ENCODE data around the gene DCLK3.

DNA sequence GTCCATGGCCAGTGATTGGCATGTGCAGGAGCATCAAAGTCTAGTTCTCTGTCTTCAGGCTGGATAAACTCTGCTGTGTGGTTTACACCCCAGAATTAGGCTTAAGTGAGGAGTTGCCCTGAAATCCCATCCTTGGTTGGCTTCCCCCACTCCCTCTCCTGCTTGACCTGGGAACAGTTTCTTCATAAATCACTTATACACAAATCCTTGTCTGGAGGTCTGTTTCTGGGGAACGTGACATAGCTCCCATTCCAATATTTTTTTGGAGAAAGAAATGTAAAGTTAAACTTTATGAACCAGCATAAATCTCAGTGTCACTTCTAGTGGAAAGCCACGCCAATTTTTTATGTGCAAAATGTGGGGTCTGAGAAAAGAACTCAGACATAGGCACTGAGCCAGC is 98.2 kb downstream of the DCLK3 start:
- TF ChIP-seq, protein P1, sequence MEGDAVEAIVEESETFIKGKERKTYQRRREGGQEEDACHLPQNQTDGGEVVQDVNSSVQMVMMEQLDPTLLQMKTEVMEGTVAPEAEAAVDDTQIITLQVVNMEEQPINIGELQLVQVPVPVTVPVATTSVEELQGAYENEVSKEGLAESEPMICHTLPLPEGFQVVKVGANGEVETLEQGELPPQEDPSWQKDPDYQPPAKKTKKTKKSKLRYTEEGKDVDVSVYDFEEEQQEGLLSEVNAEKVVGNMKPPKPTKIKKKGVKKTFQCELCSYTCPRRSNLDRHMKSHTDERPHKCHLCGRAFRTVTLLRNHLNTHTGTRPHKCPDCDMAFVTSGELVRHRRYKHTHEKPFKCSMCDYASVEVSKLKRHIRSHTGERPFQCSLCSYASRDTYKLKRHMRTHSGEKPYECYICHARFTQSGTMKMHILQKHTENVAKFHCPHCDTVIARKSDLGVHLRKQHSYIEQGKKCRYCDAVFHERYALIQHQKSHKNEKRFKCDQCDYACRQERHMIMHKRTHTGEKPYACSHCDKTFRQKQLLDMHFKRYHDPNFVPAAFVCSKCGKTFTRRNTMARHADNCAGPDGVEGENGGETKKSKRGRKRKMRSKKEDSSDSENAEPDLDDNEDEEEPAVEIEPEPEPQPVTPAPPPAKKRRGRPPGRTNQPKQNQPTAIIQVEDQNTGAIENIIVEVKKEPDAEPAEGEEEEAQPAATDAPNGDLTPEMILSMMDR (IDR thresholded peaks at IDR 0.05), result no peak
- TF ChIP-seq EZH2 (IDR thresholded peaks at IDR 0.05), result no peak
